Endothelial cell of umbilical vein (primary cell): ENCODE results near the gene SLC25A21. TPM values are rescaled to one million over a fixed set of nuclear protein-coding genes. Genes with fewer than 3 reads are reported as not detected.

Source experiments
- BruUV-seq: library from RNA; stranded (reverse); fragments of 400-500 nt; replicated peaks from 2 replicates; lab custom pipeline; 2021; lab: Mats Ljungman, UMichigan
- CTCF ChIA-PET: fragments of 300-600, 350-600 bp; sonication (Branson Sonifier 250); formaldehyde crosslinking; loops from one replicate; lab custom pipeline; 2021; ENCODE audit warnings: antibody characterized with exemption, inconsistent platforms; lab: Charles Lee
- POLR2A ChIA-PET: fragments of 300-600, 350-600 bp; sonication (Branson Sonifier 250); formaldehyde crosslinking; loops from one replicate; lab custom pipeline; 2021; ENCODE audit warnings: antibody characterized with exemption, inconsistent platforms; lab: Charles Lee
- DNase-seq: peaks from one replicate; pipeline ENCODE4 v3.0.0-alpha.2; 2011; ENCODE audit warnings: low read depth, low spot score
- FAIRE-seq: peaks from 2 replicates; lab custom pipeline; 2011; peaks lifted over from hg19 to GRCh38; lab: Jason Lieb, UNC
- H2AFZ ChIP-seq: 2 replicates; pipeline ENCODE4 v1.6.0; 2012; ENCODE audit warnings: low read depth, low read length, control low read depth, inconsistent platforms
- H3K27ac ChIP-seq: 2 replicates; pipeline ENCODE4 v1.5.1; 2011; ENCODE audit warnings: low read depth, mild to moderate bottlenecking, control low read depth, low read length, moderate library complexity; ENCODE audit not compliant: insufficient read depth
- H3K27me3 ChIP-seq, 2 experiments: 2 replicates each; pipeline versions ENCODE4 v1.6.0 to v1.6.1; 2011; ENCODE audit warnings: low read length in 2 of 2, mixed read lengths in 1 of 2; ENCODE audit not compliant: control insufficient read depth in 2 of 2, insufficient read depth in 2 of 2
- H3K36me3 ChIP-seq, 2 experiments: 2 replicates in 1 of 2; 3 replicates in 1 of 2; pipeline ENCODE4 v1.5.1; 2011; ENCODE audit warnings: low read length in 2 of 2, mild to moderate bottlenecking in 1 of 2, moderate library complexity in 1 of 2; ENCODE audit not compliant: control insufficient read depth in 2 of 2, insufficient read depth in 2 of 2; ENCODE audit errors: extremely low read depth in 1 of 2
- H3K4me1 ChIP-seq: 3 replicates; pipeline ENCODE4 v1.5.1; 2011; ENCODE audit warnings: mild to moderate bottlenecking, low read length; ENCODE audit not compliant: control insufficient read depth, insufficient read depth; ENCODE audit errors: extremely low read depth
- H3K4me2 ChIP-seq: 2 replicates; pipeline ENCODE4 v1.6.1; 2011; ENCODE audit warnings: low read length, control low read depth, mixed read lengths; ENCODE audit not compliant: insufficient read depth
- H3K4me3 ChIP-seq, 3 experiments: fragments of 200-600 bp in 1 of 3; sonication (generic), shearing (Covaris generic) in 1 of 3; replicated peaks in 1 of 3; 2 replicates each; pipeline ENCODE4 v1.5.1; 2011 to 2016; ENCODE audit warnings: control low read depth in 3 of 3, low read length in 3 of 3, mild to moderate bottlenecking in 2 of 3, inconsistent platforms in 1 of 3, low read depth in 1 of 3, moderate library complexity in 1 of 3; ENCODE audit not compliant: insufficient read depth in 1 of 3
- H3K79me2 ChIP-seq: 2 replicates; pipeline ENCODE4 v1.6.0; 2012; ENCODE audit warnings: low read length, inconsistent platforms; ENCODE audit not compliant: control insufficient read depth, insufficient read depth
- H3K9ac ChIP-seq: replicated peaks from 2 replicates; pipeline ENCODE3; 2011; ENCODE audit warnings: low read length, control low read depth; ENCODE audit not compliant: insufficient read depth; ENCODE audit errors: extremely low read depth
- H3K9me1 ChIP-seq: replicated peaks from 3 replicates; pipeline ENCODE4 v1.6.0; 2011; ENCODE audit warnings: mild to moderate bottlenecking, low read length; ENCODE audit not compliant: control insufficient read depth, insufficient read depth; ENCODE audit errors: extremely low read depth
- H3K9me3 ChIP-seq: replicated peaks from 2 replicates; pipeline ENCODE4 v1.5.1; 2012; ENCODE audit warnings: low read length, inconsistent platforms; ENCODE audit not compliant: control insufficient read depth, insufficient read depth
- H4K20me1 ChIP-seq: replicated peaks from 2 replicates; pipeline ENCODE3; 2011; ENCODE audit warnings: mild to moderate bottlenecking, low read length; ENCODE audit not compliant: control insufficient read depth, insufficient read depth; ENCODE audit errors: extremely low read depth
- EZH2 ChIP-seq: IDR thresholded peaks from 2 replicates; pipeline ENCODE4 v1.6.1; 2012; ENCODE audit warnings: borderline replicate concordance, low read depth, mild to moderate bottlenecking, moderate library complexity, low read length, inconsistent platforms; ENCODE audit not compliant: severe bottlenecking
- FOS ChIP-seq: IDR thresholded peaks from 2 replicates; pipeline ENCODE4 v1.6.1; 2011; ENCODE audit warnings: mild to moderate bottlenecking, low read length, moderate library complexity, borderline replicate concordance; ENCODE audit not compliant: insufficient read depth
- GATA2 ChIP-seq: IDR thresholded peaks from 2 replicates; pipeline ENCODE4 v1.7.0; 2011; ENCODE audit warnings: low read depth, mild to moderate bottlenecking, moderate library complexity, mixed read lengths, low read length; ENCODE audit not compliant: insufficient read length, insufficient read depth
- JUN ChIP-seq: IDR thresholded peaks from 2 replicates; pipeline ENCODE4 v1.6.1; 2011; ENCODE audit warnings: borderline replicate concordance, low read depth; ENCODE audit not compliant: insufficient read length, insufficient read depth
- MYC ChIP-seq: IDR thresholded peaks from one replicate; pipeline ENCODE4 v1.6.1; 2011; ENCODE audit warnings: mild to moderate bottlenecking, low read depth, low read length
- POLR2A ChIP-seq: IDR thresholded peaks from 2 replicates; pipeline ENCODE4 v1.6.1; 2012; ENCODE audit warnings: low read depth, mild to moderate bottlenecking, control low read depth, low read length
- POLR2AphosphoS5 ChIP-seq: IDR thresholded peaks from 2 replicates; pipeline ENCODE4 v1.6.1; 2012; ENCODE audit warnings: low read depth, mild to moderate bottlenecking, control low read depth, low read length, moderate library complexity; ENCODE audit not compliant: insufficient read depth
- dilution Hi-C: fragments of 300-500 bp; cut with MboI; formaldehyde crosslinking; loops from one replicate; pipeline ENCODE4 v1.15.0; 2019; ENCODE audit warnings: low sequenced_read_pairs; ENCODE audit not compliant: extremely low pct_ligation_motif_present
- intact Hi-C: fragments of 100-400 bp; cut with micrococcal nuclease; formaldehyde crosslinking; loops from one replicate; pipeline ENCODE4 v1.10.0; 2022
- polyA plus RNA-seq, 4 experiments: library from polyadenylated mRNA; depleted of rRNA in 3 of 4; stranded (reverse) in 3 of 4; unstranded in 1 of 4; fragments of >200 nt; gene quantifications; 2 replicates each; pipeline versions ENCODE4 v1.2.1 to v1.2.3, GENCODE V29; 2011 to 2012; ENCODE audit warnings: missing spikeins in 1 of 4
- total RNA-seq: library from RNA; stranded (reverse); gene quantifications from 2 replicates; pipeline ENCODE4 v1.2.3, GENCODE V29; 2021
- TF ChIP-seq, protein P1 (sequence below): IDR thresholded peaks from 2 replicates; pipeline ENCODE4 v1.6.1; 2011; ENCODE audit not compliant: insufficient read depth, insufficient read length
- TF ChIP-seq, protein P2 (sequence below), 2 donors: IDR thresholded peaks; 1 replicate in 1 of 2; 2 replicates in 1 of 2; pipeline ENCODE4 v1.5.1; 2011; ENCODE audit warnings: low read length in 2 of 2, mild to moderate bottlenecking in 2 of 2, moderate library complexity in 2 of 2, control low read depth in 1 of 2, inconsistent platforms in 1 of 2, low read depth in 1 of 2; ENCODE audit not compliant: insufficient read depth in 1 of 2; ENCODE audit errors: extremely low read depth in 1 of 2

The SLC25A21 gene
- total and polyA plus RNA-seq, 2 donors (not counting 3 experiments of a cell fraction or from before 2014, with no cell fraction given) = 0.98 to 1.4 TPM

DNA sequence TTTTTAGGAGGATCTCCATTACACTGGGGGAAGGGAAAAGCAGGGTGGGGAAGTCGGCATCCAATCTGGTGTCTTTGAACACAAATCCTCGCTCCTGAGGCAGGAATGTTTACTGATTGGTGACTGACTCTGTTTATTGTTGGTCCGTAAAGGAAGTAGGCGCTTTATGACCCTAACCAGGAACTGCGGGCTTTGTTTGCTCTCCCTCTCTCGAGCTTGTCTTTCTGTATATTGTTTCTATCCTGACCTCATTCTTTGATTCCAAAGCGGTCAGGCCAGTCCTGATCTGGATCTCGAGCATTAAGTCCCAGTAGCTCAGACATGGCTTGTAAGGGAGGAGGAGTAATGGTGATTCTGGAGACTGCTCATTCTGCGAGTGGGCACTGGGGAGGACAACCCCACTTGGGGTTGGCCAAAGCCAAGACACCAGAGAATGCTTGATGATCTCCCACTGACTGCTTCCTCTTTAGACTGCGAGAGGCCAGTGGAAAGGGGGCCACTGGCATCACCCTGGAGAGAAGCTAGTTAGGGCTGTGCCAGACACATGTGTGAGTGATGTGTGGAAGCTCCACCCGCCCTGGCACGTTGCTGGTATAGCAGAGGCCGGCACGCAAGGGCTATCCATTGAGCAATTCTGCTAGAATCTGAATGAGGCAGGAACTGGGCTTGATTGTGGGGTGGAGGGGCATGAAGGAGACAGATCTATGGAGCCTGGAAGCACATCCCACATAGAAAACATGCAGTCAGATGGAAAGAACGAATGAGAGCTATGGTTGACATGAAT, 316.1 kb downstream of the SLC25A21 start:
- H3K4me1 ChIP-seq = no peaks in the 10 kb centered on the region
- H3K27me3 ChIP-seq = peaks cover 0 to under 1% of the 10 kb centered on the region in 2 experiments
- H3K4me2 ChIP-seq = no peak overlapping the region
- TF ChIP-seq GATA2 (no peak), POLR2AphosphoS5 (no peak), EZH2 (no peak), MYC (no peak), POLR2A (no peak), JUN (no peak), FOS (no peak)
- TF ChIP-seq, protein P1, sequence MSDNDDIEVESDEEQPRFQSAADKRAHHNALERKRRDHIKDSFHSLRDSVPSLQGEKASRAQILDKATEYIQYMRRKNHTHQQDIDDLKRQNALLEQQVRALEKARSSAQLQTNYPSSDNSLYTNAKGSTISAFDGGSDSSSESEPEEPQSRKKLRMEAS = no peak
- TF ChIP-seq, protein P2, sequence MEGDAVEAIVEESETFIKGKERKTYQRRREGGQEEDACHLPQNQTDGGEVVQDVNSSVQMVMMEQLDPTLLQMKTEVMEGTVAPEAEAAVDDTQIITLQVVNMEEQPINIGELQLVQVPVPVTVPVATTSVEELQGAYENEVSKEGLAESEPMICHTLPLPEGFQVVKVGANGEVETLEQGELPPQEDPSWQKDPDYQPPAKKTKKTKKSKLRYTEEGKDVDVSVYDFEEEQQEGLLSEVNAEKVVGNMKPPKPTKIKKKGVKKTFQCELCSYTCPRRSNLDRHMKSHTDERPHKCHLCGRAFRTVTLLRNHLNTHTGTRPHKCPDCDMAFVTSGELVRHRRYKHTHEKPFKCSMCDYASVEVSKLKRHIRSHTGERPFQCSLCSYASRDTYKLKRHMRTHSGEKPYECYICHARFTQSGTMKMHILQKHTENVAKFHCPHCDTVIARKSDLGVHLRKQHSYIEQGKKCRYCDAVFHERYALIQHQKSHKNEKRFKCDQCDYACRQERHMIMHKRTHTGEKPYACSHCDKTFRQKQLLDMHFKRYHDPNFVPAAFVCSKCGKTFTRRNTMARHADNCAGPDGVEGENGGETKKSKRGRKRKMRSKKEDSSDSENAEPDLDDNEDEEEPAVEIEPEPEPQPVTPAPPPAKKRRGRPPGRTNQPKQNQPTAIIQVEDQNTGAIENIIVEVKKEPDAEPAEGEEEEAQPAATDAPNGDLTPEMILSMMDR (IDR thresholded peaks at IDR 0.05; ENCODE audit: extremely low read depth in 1 of 2, insufficient read depth in 1 of 2, low read depth in 1 of 2, low read length in 2 of 2) = no peak
- ChIA-PET CTCF (interaction anchor here (1.2 kb wide), 1 partner anchor 86 kb away, joined by 3 read pairs; no protein-coding TSS in a partner anchor), POLR2A (no interaction called here)
- H3K9me3 ChIP-seq = no peaks in the 10 kb centered on the region
- intact Hi-C loops = no loop called here
- H2AFZ ChIP-seq = no peak overlapping the region
- H4K20me1 ChIP-seq = no peaks in the 10 kb centered on the region
- BruUV-seq = no TSS peak
- DNase-seq (no peak), FAIRE-seq (no peak)
- no peaks in the 10 kb centered on the region for H3K79me2 ChIP-seq
- H3K9me1 ChIP-seq = no peaks in the 10 kb centered on the region
- no peak overlapping the region for H3K9ac ChIP-seq
- dilution Hi-C loops = no loop called here
- H3K36me3 ChIP-seq = no peaks in the 10 kb centered on the region
- H3K27ac ChIP-seq = no peak overlapping the region
- no peak overlapping the region for H3K4me3 ChIP-seq
